ENCODE data around the gene SLC17A9. TPM values are rescaled to one million over a fixed set of nuclear protein-coding genes. Genes with fewer than 3 reads are reported as not detected.

The SLC17A9 gene
- polyA plus RNA-seq, 3 donors = 0.81 to 31.3 (median 0.82) TPM

GRCh38 chr20:63015147-63015661 lies 62.7 kb downstream of the SLC17A9 start:
- no peak overlapping the region for H3K27ac Mint-ChIP-seq

GRCh38 chr20:63015662-63016361 lies 63.3 kb downstream of the SLC17A9 start:
- Histone ChIP-seq H3K27me3 (ENCODE audit: control insufficient read depth in 2 of 2, insufficient read depth in 2 of 2, low read length in 2 of 2) (peaks cover 26 to 58% of the 10 kb centered on the region in 2 donors), H3K9ac (ENCODE audit: insufficient read depth, low read length, poor library complexity, severe bottlenecking) (no peak overlapping the region), H4K20me1 (ENCODE audit: insufficient read depth, low read length) (no peaks in the 10 kb centered on the region), H3K4me3 (replicated peaks in 1 of 3; ENCODE audit: low read depth in 2 of 3, low read length in 3 of 3) (no peak overlapping the region), H3K36me3 (replicated peaks in 1 of 2; ENCODE audit: control insufficient read depth in 1 of 2, insufficient read depth in 2 of 2, low read length in 2 of 2) (no peaks in the 10 kb centered on the region), H3K79me2 (ENCODE audit: insufficient read depth, low read length) (no peaks in the 10 kb centered on the region), H3K4me1 (ENCODE audit: control insufficient read depth in 1 of 2, insufficient read depth in 2 of 2, low read length in 2 of 2) (no peaks in the 10 kb centered on the region), H3K4me2 (replicated peaks; ENCODE audit: extremely low read depth, low read length, poor library complexity, severe bottlenecking) (no peak overlapping the region), H3K9me3 (replicated peaks in 1 of 2; ENCODE audit: control insufficient read depth in 1 of 2, insufficient read depth in 1 of 2, low read length in 2 of 2) (peaks cover 6 to 17% of the 10 kb centered on the region in 2 donors), H2AFZ (ENCODE audit: insufficient read depth, low read depth, low read length, poor library complexity, severe bottlenecking) (no peak overlapping the region), H3K27ac (ENCODE audit: low read depth in 1 of 2, low read length in 2 of 2) (no peak overlapping the region)
- Mint-ChIP-seq H3K27me3 (ENCODE audit: low read depth in 3 of 3) (peaks cover 54 to 82% (median 68%) of the 10 kb centered on the region in 3 donors), H3K27ac (no peak overlapping the region), H3K36me3 (no peaks in the 10 kb centered on the region), H3K4me1 (no peaks in the 10 kb centered on the region), H3K9me3 (peaks cover 11 to 33% (median 24%) of the 10 kb centered on the region in 7 donors), H3K4me3 (peak overlapping the region in 1 of 2 donors; percentile 61)
- WGBS (ENCODE audit: insufficient coverage) = 68% methylated on average over 19 of the region's 22 CpGs
- no peak for TF ChIP-seq CTCF (IDR thresholded peaks at IDR 0.05)
- intact Hi-C loops (cut with micrococcal nuclease) = no loop called here
- no peak for DNase-seq

More at GRCh38 chr20:63015147-63015661, 62.7 kb downstream of the SLC17A9 start:
- Histone ChIP-seq H3K36me3 (replicated peaks in 1 of 2; ENCODE audit: control insufficient read depth in 1 of 2, insufficient read depth in 2 of 2, low read length in 2 of 2) (no peaks in the 10 kb centered on the region), H3K4me3 (replicated peaks in 1 of 3; ENCODE audit: low read depth in 2 of 3, low read length in 3 of 3) (no peak overlapping the region), H3K79me2 (ENCODE audit: insufficient read depth, low read length) (no peaks in the 10 kb centered on the region), H3K9me3 (replicated peaks in 1 of 2; ENCODE audit: control insufficient read depth in 1 of 2, insufficient read depth in 1 of 2, low read length in 2 of 2) (peaks cover 6 to 20% of the 10 kb centered on the region in 2 donors), H3K27me3 (ENCODE audit: control insufficient read depth in 2 of 2, insufficient read depth in 2 of 2, low read length in 2 of 2) (peaks cover 28 to 62% of the 10 kb centered on the region in 2 donors), H3K9ac (ENCODE audit: insufficient read depth, low read length, poor library complexity, severe bottlenecking) (no peak overlapping the region), H3K4me2 (replicated peaks; ENCODE audit: extremely low read depth, low read length, poor library complexity, severe bottlenecking) (no peak overlapping the region), H3K27ac (ENCODE audit: low read depth in 1 of 2, low read length in 2 of 2) (no peak overlapping the region), H4K20me1 (ENCODE audit: insufficient read depth, low read length) (no peaks in the 10 kb centered on the region), H2AFZ (ENCODE audit: insufficient read depth, low read depth, low read length, poor library complexity, severe bottlenecking) (no peak overlapping the region), H3K4me1 (ENCODE audit: control insufficient read depth in 1 of 2, insufficient read depth in 2 of 2, low read length in 2 of 2) (peaks cover 0 to 2% of the 10 kb centered on the region in 2 donors)
- Mint-ChIP-seq H3K36me3 (peaks cover 0 to 3% of the 10 kb centered on the region in 2 donors), H3K27me3 (ENCODE audit: low read depth in 3 of 3) (peaks cover 59 to 84% (median 73%) of the 10 kb centered on the region in 3 donors), H3K9me3 (peaks cover 8 to 36% (median 21%) of the 10 kb centered on the region in 7 donors), H3K4me1 (peaks cover 3% of the 10 kb centered on the region), H3K4me3 (peak overlapping the region in 1 of 2 donors; percentile 78)
- no peak for TF ChIP-seq CTCF (IDR thresholded peaks at IDR 0.05)
- intact Hi-C loops (cut with micrococcal nuclease) = no loop called here
- 69% methylated on average over 12 of the region's 15 CpGs for WGBS (ENCODE audit: insufficient coverage)
- no peak for DNase-seq
